Mesothelial cell of epicardium (in vitro differentiated cells): ENCODE results near the gene SNED1. TPM values are rescaled to one million over a fixed set of nuclear protein-coding genes. Genes with fewer than 3 reads are reported as not detected.

Source experiments
- DNase-seq, 2 experiments: peaks; one replicate each; pipeline ENCODE4 v3.0.0; 2021; ENCODE audit warnings: low spot score in 2 of 2; ENCODE audit not compliant: unreplicated experiment in 2 of 2
- H3K27ac Mint-ChIP-seq: 2 replicates; pipeline ENCODE4 v1.8.0; 2021; ENCODE audit warnings: mixed read lengths
- H3K27me3 Mint-ChIP-seq: 2 replicates; pipeline ENCODE4 v1.8.0; 2021; ENCODE audit warnings: low read depth, mixed read lengths
- H3K36me3 Mint-ChIP-seq: 2 replicates; pipeline ENCODE4 v1.8.0; 2021; ENCODE audit warnings: mixed read lengths
- H3K4me1 Mint-ChIP-seq: 2 replicates; pipeline ENCODE4 v1.8.0; 2021; ENCODE audit warnings: mixed read lengths
- H3K4me3 Mint-ChIP-seq: 2 replicates; pipeline ENCODE4 v1.8.0; 2021; ENCODE audit warnings: mild to moderate bottlenecking, moderate library complexity, mixed read lengths
- H3K9me3 Mint-ChIP-seq: 2 replicates; pipeline ENCODE4 v1.8.0; 2021; ENCODE audit warnings: mixed read lengths
- CTCF ChIP-seq: fragments of 200-600 bp; sonication (generic); IDR thresholded peaks from one replicate; pipeline ENCODE4 v1.5.0; 2021; ENCODE audit warnings: antibody characterized with exemption; ENCODE audit not compliant: unreplicated experiment
- total RNA-seq: library from RNA; stranded (reverse); gene quantifications from 3 replicates; pipeline ENCODE4 v1.2.1, GENCODE V29; 2021

SNED1 gene
- total RNA-seq, 1 donor from 2014 or later = 9.4 TPM

- no peak for DNase-seq
- H3K9me3 Mint-ChIP-seq = no peaks in the 10 kb centered on the region
- peaks cover 4% of the 10 kb centered on the region for H3K36me3 Mint-ChIP-seq
- no peak overlapping the region for H3K4me3 Mint-ChIP-seq
- no peak for TF ChIP-seq CTCF
- no peaks in the 10 kb centered on the region for H3K27me3 Mint-ChIP-seq
- H3K27ac Mint-ChIP-seq = no peak overlapping the region
- H3K4me1 Mint-ChIP-seq = no peaks in the 10 kb centered on the region
Measured at GRCh38 chr2:241138471-241138870, 140.1 kb downstream of the SNED1 start.

- DNase-seq = no peak
- H3K4me3 Mint-ChIP-seq = no peak overlapping the region
Measured at GRCh38 chr2:241139531-241140444, 141.4 kb downstream of the SNED1 start.

GRCh38 chr2:241140445-241140840, 142.0 kb downstream of the SNED1 start:
- Mint-ChIP-seq H3K27ac (no peak overlapping the region), H3K27me3 (no peaks in the 10 kb centered on the region), H3K4me1 (no peaks in the 10 kb centered on the region), H3K4me3 (no peak overlapping the region), H3K9me3 (no peaks in the 10 kb centered on the region), H3K36me3 (peaks cover 4% of the 10 kb centered on the region)
- DNase-seq = no peak
- no peak for TF ChIP-seq CTCF

More at GRCh38 chr2:241139531-241140444, 141.4 kb downstream of the SNED1 start:
- Mint-ChIP-seq H3K4me1 (no peaks in the 10 kb centered on the region), H3K36me3 (peaks cover 4% of the 10 kb centered on the region), H3K9me3 (no peaks in the 10 kb centered on the region), H3K27ac (no peak overlapping the region), H3K27me3 (no peaks in the 10 kb centered on the region)
- TF ChIP-seq CTCF = no peak

GRCh38 chr2:241141214-241141770, 142.9 kb downstream of the SNED1 start:
- no peak for TF ChIP-seq CTCF
- no peak for DNase-seq
- peaks cover 4% of the 10 kb centered on the region for H3K36me3 Mint-ChIP-seq
- no peak overlapping the region for H3K4me3 Mint-ChIP-seq
- H3K4me1 Mint-ChIP-seq = no peaks in the 10 kb centered on the region
- no peaks in the 10 kb centered on the region for H3K9me3 Mint-ChIP-seq
- H3K27me3 Mint-ChIP-seq = no peaks in the 10 kb centered on the region
- H3K27ac Mint-ChIP-seq = no peak overlapping the region

GRCh38 chr2:241142063-241142462, 143.6 kb downstream of the SNED1 start:
- no peak for TF ChIP-seq CTCF
- peaks cover 4% of the 10 kb centered on the region for H3K36me3 Mint-ChIP-seq
- no peak overlapping the region for H3K27ac Mint-ChIP-seq
- no peaks in the 10 kb centered on the region for H3K9me3 Mint-ChIP-seq
- no peaks in the 10 kb centered on the region for H3K4me1 Mint-ChIP-seq
- no peak for DNase-seq
- H3K4me3 Mint-ChIP-seq = no peak overlapping the region
- H3K27me3 Mint-ChIP-seq = no peaks in the 10 kb centered on the region
